ENCODE data around the gene MERTK. TPM values are rescaled to one million over a fixed set of nuclear protein-coding genes. Genes with fewer than 3 reads are reported as not detected.
"Not testable (repeated sequence)": the region's sequence is repeated elsewhere in the genome, so short reads cannot be mapped to it uniquely, and the experiment has no call there.

MERTK gene
- total RNA-seq, 1 experiment from 2014 or later = 39.2 TPM

DNA sequence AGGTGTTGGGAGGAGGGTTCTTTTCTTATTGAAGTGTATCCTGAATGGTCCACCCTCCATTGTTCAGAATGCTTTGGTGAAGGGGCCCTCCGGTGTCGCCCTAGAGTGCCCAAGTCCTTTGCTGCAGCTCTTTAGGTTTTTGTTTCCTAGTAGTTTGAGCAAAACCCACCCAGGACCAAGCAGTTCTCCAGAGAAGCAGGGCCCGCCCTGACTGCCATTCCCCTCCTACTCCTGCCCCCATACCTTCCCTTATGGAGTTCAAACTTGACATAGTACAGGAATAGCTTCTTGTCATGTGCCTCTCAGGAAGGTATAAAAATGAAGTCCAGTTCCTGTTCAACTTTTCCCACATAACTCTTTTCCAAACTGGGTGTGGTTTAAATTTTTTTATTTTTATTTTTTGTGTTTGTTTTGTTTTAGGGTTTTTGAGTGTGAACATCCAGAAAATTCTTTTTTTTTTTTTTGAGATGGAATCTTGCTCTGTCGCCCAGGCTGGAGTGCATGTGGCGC lies 5.6 kb downstream of the MERTK start:
- Histone ChIP-seq H3K27me3 (replicated peaks; ENCODE audit: control insufficient read depth, insufficient read depth, low read length) (no peaks in the 10 kb centered on the region), H3K36me3 (ENCODE audit: control insufficient read depth, insufficient read depth, low read length) (no peaks in the 10 kb centered on the region; the same call in 1 of the 2 replicates), H3K9me3 (no peaks in the 10 kb centered on the region), H3K4me3 (ENCODE audit: low read depth, low read length) (no peak overlapping the region), H3K4me1 (peaks cover 61% of the 10 kb centered on the region)
- H3K27ac Mint-ChIP-seq (ENCODE audit: unreplicated experiment) = no peak overlapping the region
- peaks cover 46% of the 10 kb centered on the region for H3K4me1 Mint-ChIP-seq (ENCODE audit: low read depth, unreplicated experiment)
- no peaks in the 10 kb centered on the region for H3K27me3 Mint-ChIP-seq (ENCODE audit: insufficient read depth, unreplicated experiment)
- POLR2A ChIA-PET = interaction anchor here (0.6 kb wide), 1 partner anchor 10 kb away, joined by 3 read pairs; no protein-coding TSS in a partner anchor
- TF ChIP-seq, protein P1, sequence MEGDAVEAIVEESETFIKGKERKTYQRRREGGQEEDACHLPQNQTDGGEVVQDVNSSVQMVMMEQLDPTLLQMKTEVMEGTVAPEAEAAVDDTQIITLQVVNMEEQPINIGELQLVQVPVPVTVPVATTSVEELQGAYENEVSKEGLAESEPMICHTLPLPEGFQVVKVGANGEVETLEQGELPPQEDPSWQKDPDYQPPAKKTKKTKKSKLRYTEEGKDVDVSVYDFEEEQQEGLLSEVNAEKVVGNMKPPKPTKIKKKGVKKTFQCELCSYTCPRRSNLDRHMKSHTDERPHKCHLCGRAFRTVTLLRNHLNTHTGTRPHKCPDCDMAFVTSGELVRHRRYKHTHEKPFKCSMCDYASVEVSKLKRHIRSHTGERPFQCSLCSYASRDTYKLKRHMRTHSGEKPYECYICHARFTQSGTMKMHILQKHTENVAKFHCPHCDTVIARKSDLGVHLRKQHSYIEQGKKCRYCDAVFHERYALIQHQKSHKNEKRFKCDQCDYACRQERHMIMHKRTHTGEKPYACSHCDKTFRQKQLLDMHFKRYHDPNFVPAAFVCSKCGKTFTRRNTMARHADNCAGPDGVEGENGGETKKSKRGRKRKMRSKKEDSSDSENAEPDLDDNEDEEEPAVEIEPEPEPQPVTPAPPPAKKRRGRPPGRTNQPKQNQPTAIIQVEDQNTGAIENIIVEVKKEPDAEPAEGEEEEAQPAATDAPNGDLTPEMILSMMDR (IDR thresholded peaks at IDR 0.05; ENCODE audit: insufficient read depth in 1 of 2, low read depth in 1 of 2, low read length in 1 of 2, severe bottlenecking in 1 of 2, unreplicated experiment in 1 of 2) = no peak
- BruUV-seq (replicated peaks) = no TSS peak
- no peak for DNase-seq
- intact Hi-C loops (cut with micrococcal nuclease; ENCODE audit: unreplicated experiment) = loop anchor here (5.0 kb wide), 1 partner anchor 73 kb away; no protein-coding TSS in a partner anchor
- no peak overlapping the region for H3K4me3 Mint-ChIP-seq (ENCODE audit: unreplicated experiment)
- H3K9me3 Mint-ChIP-seq (ENCODE audit: unreplicated experiment) = no peaks in the 10 kb centered on the region
- CTCF ChIA-PET = interaction anchor here (1.0 kb wide), 1 partner anchor 42 kb away, joined by 3 read pairs; no protein-coding TSS in a partner anchor
- H3K36me3 Mint-ChIP-seq (ENCODE audit: insufficient read depth, unreplicated experiment) = peaks cover 22% of the 10 kb centered on the region

DNA sequence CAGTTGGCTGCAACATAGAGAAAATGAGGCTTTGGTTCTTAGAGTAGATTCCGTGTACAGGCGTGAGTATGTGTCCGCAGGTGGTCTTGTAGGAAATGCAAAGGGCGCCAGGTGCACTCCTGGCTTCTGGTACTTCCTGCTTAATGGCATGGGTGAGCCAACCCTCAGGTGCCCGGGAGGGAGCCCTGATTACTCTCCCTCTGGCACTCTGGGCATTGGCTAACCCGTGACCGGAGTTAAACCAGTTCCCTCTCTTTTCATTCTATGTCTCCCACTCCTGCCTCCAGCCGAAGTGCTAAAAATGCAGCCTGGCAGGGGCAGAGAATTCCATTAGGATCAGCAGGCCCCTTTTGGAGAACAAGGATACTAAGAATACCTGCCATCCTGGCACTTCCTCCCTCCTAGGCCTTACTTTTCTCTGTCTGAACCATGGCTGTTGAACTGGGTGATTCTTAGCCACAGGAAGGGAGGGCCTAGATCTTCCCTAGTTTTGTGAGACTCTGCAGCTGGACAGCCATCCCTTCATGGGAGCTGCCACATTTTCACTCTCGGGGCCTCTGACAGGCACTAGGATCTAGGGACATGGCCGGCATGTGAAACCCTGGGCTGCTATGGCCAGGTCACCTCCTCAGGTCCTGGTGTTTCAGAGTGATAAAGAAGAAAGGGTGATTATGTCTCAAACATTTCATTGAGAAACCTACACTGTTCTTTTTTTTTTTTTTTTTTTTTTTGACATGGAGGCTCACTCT lies 6.5 kb downstream of the MERTK start:
- Histone ChIP-seq H3K9me3 (no peaks in the 10 kb centered on the region), H3K4me1 (peaks cover 70% of the 10 kb centered on the region), H3K36me3 (ENCODE audit: control insufficient read depth, insufficient read depth, low read length) (no peaks in the 10 kb centered on the region; the same call in 1 of the 2 replicates), H3K27me3 (replicated peaks; ENCODE audit: control insufficient read depth, insufficient read depth, low read length) (no peaks in the 10 kb centered on the region), H3K4me3 (ENCODE audit: low read depth, low read length) (no peak overlapping the region)
- POLR2A ChIA-PET = no interaction called here
- Mint-ChIP-seq H3K9me3 (ENCODE audit: unreplicated experiment) (no peaks in the 10 kb centered on the region), H3K36me3 (ENCODE audit: insufficient read depth, unreplicated experiment) (peaks cover 25% of the 10 kb centered on the region), H3K27ac (ENCODE audit: unreplicated experiment) (no peak overlapping the region), H3K4me1 (ENCODE audit: low read depth, unreplicated experiment) (peaks cover 55% of the 10 kb centered on the region), H3K27me3 (ENCODE audit: insufficient read depth, unreplicated experiment) (no peaks in the 10 kb centered on the region), H3K4me3 (ENCODE audit: unreplicated experiment) (no peak overlapping the region)
- TF ChIP-seq, protein P1 (IDR thresholded peaks at IDR 0.05; ENCODE audit: insufficient read depth in 1 of 2, low read depth in 1 of 2, low read length in 1 of 2, severe bottlenecking in 1 of 2, unreplicated experiment in 1 of 2) = no peak
- no peak for DNase-seq
- intact Hi-C loops (cut with micrococcal nuclease; ENCODE audit: unreplicated experiment) = loop anchor here (5.0 kb wide), 1 partner anchor 72 kb away; no protein-coding TSS in a partner anchor
- CTCF ChIA-PET = interaction anchor here (1.0 kb wide), 1 partner anchor 42 kb away, joined by 3 read pairs; no protein-coding TSS in a partner anchor
- BruUV-seq (replicated peaks) = no TSS peak

DNA sequence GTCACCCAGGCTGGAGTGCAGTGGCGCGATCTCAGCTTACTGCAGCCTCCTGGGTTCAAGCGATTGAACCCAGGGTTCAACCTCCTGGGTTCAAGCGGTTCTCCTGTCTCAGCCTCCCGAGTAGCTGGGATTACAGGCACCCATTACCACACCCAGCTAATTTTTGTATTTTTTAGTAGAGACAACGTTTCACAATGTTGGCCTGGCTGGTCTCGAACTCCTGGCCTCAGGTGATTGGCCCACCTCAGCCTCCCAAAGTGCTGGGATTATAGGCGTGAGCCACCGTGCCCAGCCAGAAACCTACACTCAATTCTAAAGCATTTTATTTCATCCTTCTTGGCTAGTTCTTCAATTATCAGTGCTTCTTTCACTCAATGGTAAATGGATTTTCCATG lies 7.1 kb downstream of the MERTK start:
- POLR2A ChIA-PET; DNase-seq; H3K36me3 ChIP-seq (ENCODE audit: control insufficient read depth, insufficient read depth, low read length); H3K9me3 Mint-ChIP-seq (ENCODE audit: unreplicated experiment); BruUV-seq (replicated peaks); H3K9me3 ChIP-seq; H3K27ac Mint-ChIP-seq (ENCODE audit: unreplicated experiment); H3K4me3 Mint-ChIP-seq (ENCODE audit: unreplicated experiment); H3K27me3 ChIP-seq (replicated peaks; ENCODE audit: control insufficient read depth, insufficient read depth, low read length); intact Hi-C loops (cut with micrococcal nuclease; ENCODE audit: unreplicated experiment); H3K27me3 Mint-ChIP-seq (ENCODE audit: insufficient read depth, unreplicated experiment); H3K4me3 ChIP-seq (ENCODE audit: low read depth, low read length): not testable (repeated sequence)
- Mint-ChIP-seq H3K36me3 (ENCODE audit: insufficient read depth, unreplicated experiment) (peaks cover 25% of the 10 kb centered on the region), H3K4me1 (ENCODE audit: low read depth, unreplicated experiment) (peaks cover 57% of the 10 kb centered on the region)
- CTCF ChIA-PET = interaction anchor here (1.4 kb wide), 1 partner anchor 18 kb away, joined by 5 read pairs; no protein-coding TSS in a partner anchor
- H3K4me1 ChIP-seq = peaks cover 70% of the 10 kb centered on the region

All from Caco-2 (cell line).